Measurements from ENCODE around the gene SNX33.

The SNX33 gene

GRCh38 chr15:75661756-75662140 is 14.0 kb downstream of the SNX33 start:
- Histone ChIP-seq H3K27ac (ENCODE audit: low read depth, low read length) (peak overlapping the region; percentile 93), H3K9ac (ENCODE audit: low read length in 5 of 5) (peak overlapping the region in 3 of 5 donors; percentile 17 to 63 (median 60)), H3K4me3 (ENCODE audit: low read depth in 1 of 5, low read length in 5 of 5) (no peak overlapping the region)

GRCh38 chr15:75662823-75663519 is 15.3 kb downstream of the SNX33 start:
- H3K4me3 ChIP-seq (ENCODE audit: low read depth in 1 of 5, low read length in 5 of 5), result no peak overlapping the region
- H3K27ac ChIP-seq (ENCODE audit: low read depth, low read length), result peak overlapping the region; percentile 93
- H3K4me1 ChIP-seq (ENCODE audit: control insufficient read depth in 5 of 5, insufficient read depth in 5 of 5, low read length in 5 of 5), result peaks cover 13 to 70% (median 53%) of the 10 kb centered on the region in 5 donors
- H3K27me3 ChIP-seq (ENCODE audit: control insufficient read depth in 5 of 5, insufficient read depth in 4 of 5, low read length in 5 of 5), result peaks cover 0 to 2% (median 0%) of the 10 kb centered on the region in 5 donors
- no peaks in the 10 kb centered on the region for H3K9me3 ChIP-seq (ENCODE audit: control insufficient read depth in 5 of 5, low read length in 5 of 5)
- no peak overlapping the region for H3K9ac ChIP-seq (ENCODE audit: low read length in 5 of 5)
- peaks cover 0 to 30% (median 26%) of the 10 kb centered on the region in 5 donors for H3K36me3 ChIP-seq (ENCODE audit: control insufficient read depth in 5 of 5, insufficient read depth in 5 of 5, low read length in 5 of 5)

More at GRCh38 chr15:75661756-75662140, 14.0 kb downstream of the SNX33 start:
- Histone ChIP-seq H3K4me1 (ENCODE audit: control insufficient read depth in 5 of 5, insufficient read depth in 5 of 5, low read length in 5 of 5) (peaks cover 8 to 57% (median 41%) of the 10 kb centered on the region in 5 donors), H3K27me3 (ENCODE audit: control insufficient read depth in 5 of 5, insufficient read depth in 4 of 5, low read length in 5 of 5) (peaks cover 0 to 2% (median 0%) of the 10 kb centered on the region in 5 donors), H3K36me3 (ENCODE audit: control insufficient read depth in 5 of 5, insufficient read depth in 5 of 5, low read length in 5 of 5) (peaks cover 0 to 42% (median 38%) of the 10 kb centered on the region in 5 donors), H3K9me3 (ENCODE audit: control insufficient read depth in 5 of 5, low read length in 5 of 5) (no peaks in the 10 kb centered on the region)

- no peak overlapping the region for H3K4me3 ChIP-seq (ENCODE audit: low read depth in 1 of 5, low read length in 5 of 5)
- H3K9ac ChIP-seq (ENCODE audit: low read length in 5 of 5), result no peak overlapping the region
- H3K9me3 ChIP-seq (ENCODE audit: control insufficient read depth in 5 of 5, low read length in 5 of 5), result no peaks in the 10 kb centered on the region
- peaks cover 0 to 2% (median 0%) of the 10 kb centered on the region in 5 donors for H3K27me3 ChIP-seq (ENCODE audit: control insufficient read depth in 5 of 5, insufficient read depth in 4 of 5, low read length in 5 of 5)
- peaks cover 13 to 64% (median 51%) of the 10 kb centered on the region in 5 donors for H3K4me1 ChIP-seq (ENCODE audit: control insufficient read depth in 5 of 5, insufficient read depth in 5 of 5, low read length in 5 of 5)
- peak overlapping the region; percentile 93 for H3K27ac ChIP-seq (ENCODE audit: low read depth, low read length)
- peaks cover 0 to 21% (median 17%) of the 10 kb centered on the region in 5 donors for H3K36me3 ChIP-seq (ENCODE audit: control insufficient read depth in 5 of 5, insufficient read depth in 5 of 5, low read length in 5 of 5)
Observed at GRCh38 chr15:75663931-75664421, 16.3 kb downstream of the SNX33 start.

- Histone ChIP-seq H3K4me3 (ENCODE audit: low read depth in 1 of 5, low read length in 5 of 5) (peak overlapping the region in 2 of 5 donors; percentile 23 to 26), H3K9ac (ENCODE audit: low read length in 5 of 5) (peak overlapping the region in 3 of 5 donors; percentile 54 to 97 (median 64)), H3K27me3 (ENCODE audit: control insufficient read depth in 5 of 5, insufficient read depth in 4 of 5, low read length in 5 of 5) (peaks cover 0 to 2% (median 0%) of the 10 kb centered on the region in 5 donors), H3K27ac (ENCODE audit: low read depth, low read length) (peak overlapping the region; percentile 84), H3K36me3 (ENCODE audit: control insufficient read depth in 5 of 5, insufficient read depth in 5 of 5, low read length in 5 of 5) (peaks cover 0 to 9% (median 4%) of the 10 kb centered on the region in 5 donors), H3K4me1 (ENCODE audit: control insufficient read depth in 5 of 5, insufficient read depth in 5 of 5, low read length in 5 of 5) (peaks cover 7 to 58% (median 35%) of the 10 kb centered on the region in 5 donors), H3K9me3 (ENCODE audit: control insufficient read depth in 5 of 5, low read length in 5 of 5) (no peaks in the 10 kb centered on the region)
Observed at GRCh38 chr15:75666823-75667501, 19.2 kb downstream of the SNX33 start.

GRCh38 chr15:75669191-75669878 is 21.6 kb downstream of the SNX33 start:
- Histone ChIP-seq H3K27ac (ENCODE audit: low read depth, low read length) (no peak overlapping the region), H3K36me3 (ENCODE audit: control insufficient read depth in 5 of 5, insufficient read depth in 5 of 5, low read length in 5 of 5) (no peaks in the 10 kb centered on the region)

GRCh38 chr15:75669879-75670212 is 22.1 kb downstream of the SNX33 start:
- H3K9me3 ChIP-seq (ENCODE audit: control insufficient read depth in 5 of 5, low read length in 5 of 5), result no peaks in the 10 kb centered on the region
- H3K27ac ChIP-seq (ENCODE audit: low read depth, low read length), result no peak overlapping the region
- no peaks in the 10 kb centered on the region for H3K36me3 ChIP-seq (ENCODE audit: control insufficient read depth in 5 of 5, insufficient read depth in 5 of 5, low read length in 5 of 5)
- H3K4me1 ChIP-seq (ENCODE audit: control insufficient read depth in 5 of 5, insufficient read depth in 5 of 5, low read length in 5 of 5), result peaks cover 15 to 77% (median 64%) of the 10 kb centered on the region in 5 donors
- H3K4me3 ChIP-seq (ENCODE audit: low read depth in 1 of 5, low read length in 5 of 5), result no peak overlapping the region
- peaks cover 0 to 2% (median 0%) of the 10 kb centered on the region in 5 donors for H3K27me3 ChIP-seq (ENCODE audit: control insufficient read depth in 5 of 5, insufficient read depth in 4 of 5, low read length in 5 of 5)
- peak overlapping the region in 1 of 5 donors; percentile 44 for H3K9ac ChIP-seq (ENCODE audit: low read length in 5 of 5)

More at GRCh38 chr15:75669191-75669878, 21.6 kb downstream of the SNX33 start:
- Histone ChIP-seq H3K9ac (ENCODE audit: low read length in 5 of 5) (peak overlapping the region in 1 of 5 donors; percentile 44), H3K9me3 (ENCODE audit: control insufficient read depth in 5 of 5, low read length in 5 of 5) (no peaks in the 10 kb centered on the region), H3K4me3 (ENCODE audit: low read depth in 1 of 5, low read length in 5 of 5) (no peak overlapping the region), H3K4me1 (ENCODE audit: control insufficient read depth in 5 of 5, insufficient read depth in 5 of 5, low read length in 5 of 5) (peaks cover 15 to 72% (median 59%) of the 10 kb centered on the region in 5 donors), H3K27me3 (ENCODE audit: control insufficient read depth in 5 of 5, insufficient read depth in 4 of 5, low read length in 5 of 5) (peaks cover 0 to 2% (median 0%) of the 10 kb centered on the region in 5 donors)

- no peak overlapping the region for H3K4me3 ChIP-seq (ENCODE audit: low read depth in 1 of 5, low read length in 5 of 5)
- no peak overlapping the region for H3K9ac ChIP-seq (ENCODE audit: low read length in 5 of 5)
- H3K4me1 ChIP-seq (ENCODE audit: control insufficient read depth in 5 of 5, insufficient read depth in 5 of 5, low read length in 5 of 5), result peaks cover 10 to 79% (median 66%) of the 10 kb centered on the region in 5 donors
- H3K36me3 ChIP-seq (ENCODE audit: control insufficient read depth in 5 of 5, insufficient read depth in 5 of 5, low read length in 5 of 5), result peaks cover 0 to 7% (median 0%) of the 10 kb centered on the region in 5 donors
- peak overlapping the region; percentile 87 for H3K27ac ChIP-seq (ENCODE audit: low read depth, low read length)
- H3K9me3 ChIP-seq (ENCODE audit: control insufficient read depth in 5 of 5, low read length in 5 of 5), result no peaks in the 10 kb centered on the region
- H3K27me3 ChIP-seq (ENCODE audit: control insufficient read depth in 5 of 5, insufficient read depth in 4 of 5, low read length in 5 of 5), result no peaks in the 10 kb centered on the region
Observed at GRCh38 chr15:75671730-75672602, 24.3 kb downstream of the SNX33 start.

GRCh38 chr15:75672646-75673425 is 25.1 kb downstream of the SNX33 start:
- Histone ChIP-seq H3K27ac (ENCODE audit: low read depth, low read length) (peak overlapping the region; percentile 87), H3K4me3 (ENCODE audit: low read depth in 1 of 5, low read length in 5 of 5) (peak overlapping the region in 2 of 5 donors; percentile 11), H3K36me3 (ENCODE audit: control insufficient read depth in 5 of 5, insufficient read depth in 5 of 5, low read length in 5 of 5) (peaks cover 0 to 14% (median 5%) of the 10 kb centered on the region in 5 donors), H3K4me1 (ENCODE audit: control insufficient read depth in 5 of 5, insufficient read depth in 5 of 5, low read length in 5 of 5) (peaks cover 8 to 73% (median 58%) of the 10 kb centered on the region in 5 donors), H3K9ac (ENCODE audit: low read length in 5 of 5) (peak overlapping the region in 2 of 5 donors; percentile 37 to 48), H3K27me3 (ENCODE audit: control insufficient read depth in 5 of 5, insufficient read depth in 4 of 5, low read length in 5 of 5) (no peaks in the 10 kb centered on the region), H3K9me3 (ENCODE audit: control insufficient read depth in 5 of 5, low read length in 5 of 5) (no peaks in the 10 kb centered on the region)

All from subcutaneous abdominal adipose tissue (tissue), 5 donors.